Endothelial cell (in vitro differentiated cells): ENCODE measurements around the gene CABP2. TPM values are rescaled to one million over a fixed set of nuclear protein-coding genes. Genes with fewer than 3 reads are reported as not detected.

Source experiments
- DNase-seq: peaks from one replicate; pipeline ENCODE4 v3.0.0; 2021; ENCODE audit warnings: low spot score
- H3K27ac Mint-ChIP-seq: one replicate; pipeline ENCODE4 v1.8.0; 2021; ENCODE audit warnings: mixed read lengths, inconsistent platforms; ENCODE audit not compliant: unreplicated experiment
- H3K27me3 Mint-ChIP-seq: one replicate; pipeline ENCODE4 v1.8.0; 2021; ENCODE audit warnings: mild to moderate bottlenecking, moderate library complexity, mixed read lengths, inconsistent platforms; ENCODE audit not compliant: unreplicated experiment
- H3K36me3 Mint-ChIP-seq: one replicate; pipeline ENCODE4 v1.8.0; 2021; ENCODE audit warnings: mild to moderate bottlenecking, low read depth, mixed read lengths, inconsistent platforms; ENCODE audit not compliant: unreplicated experiment
- H3K4me1 Mint-ChIP-seq: one replicate; pipeline ENCODE4 v1.8.0; 2021; ENCODE audit warnings: mild to moderate bottlenecking, mixed read lengths, inconsistent platforms; ENCODE audit not compliant: unreplicated experiment
- H3K4me3 Mint-ChIP-seq: one replicate; pipeline ENCODE4 v1.8.0; 2021; ENCODE audit warnings: mild to moderate bottlenecking, mixed read lengths, inconsistent platforms; ENCODE audit not compliant: unreplicated experiment
- H3K9me3 Mint-ChIP-seq: one replicate; pipeline ENCODE4 v1.8.0; 2021; ENCODE audit warnings: mixed read lengths, inconsistent platforms; ENCODE audit not compliant: unreplicated experiment
- CTCF ChIP-seq: fragments of 200-600 bp; sonication (generic); IDR thresholded peaks from one replicate; pipeline ENCODE4 v1.5.0; 2021; ENCODE audit warnings: antibody characterized with exemption; ENCODE audit not compliant: unreplicated experiment
- total RNA-seq: library from RNA; stranded (reverse); fragmentation: NEBNext Ultra II Directional; extraction: Animal tissue kit (Norgen Biotek cat#: 25700); gene quantifications from one replicate; pipeline ENCODE4 v1.2.1, GENCODE V29; 2021; ENCODE audit not compliant: unreplicated experiment

CABP2 gene
- total RNA-seq, 1 donor from 2014 or later = not detected

GRCh38 chr11:67508486-67509121 is 14.6 kb downstream of the CABP2 start:
- peak overlapping the region; percentile 93 for H3K4me3 Mint-ChIP-seq
- no peaks in the 10 kb centered on the region for H3K36me3 Mint-ChIP-seq
- H3K9me3 Mint-ChIP-seq = no peaks in the 10 kb centered on the region
- peak overlapping the region; percentile 93 for H3K27ac Mint-ChIP-seq
- peaks cover 19% of the 10 kb centered on the region for H3K4me1 Mint-ChIP-seq
- TF ChIP-seq CTCF = no peak
- DNase-seq = peak; percentile 99
- peaks cover 7% of the 10 kb centered on the region for H3K27me3 Mint-ChIP-seq

DNA sequence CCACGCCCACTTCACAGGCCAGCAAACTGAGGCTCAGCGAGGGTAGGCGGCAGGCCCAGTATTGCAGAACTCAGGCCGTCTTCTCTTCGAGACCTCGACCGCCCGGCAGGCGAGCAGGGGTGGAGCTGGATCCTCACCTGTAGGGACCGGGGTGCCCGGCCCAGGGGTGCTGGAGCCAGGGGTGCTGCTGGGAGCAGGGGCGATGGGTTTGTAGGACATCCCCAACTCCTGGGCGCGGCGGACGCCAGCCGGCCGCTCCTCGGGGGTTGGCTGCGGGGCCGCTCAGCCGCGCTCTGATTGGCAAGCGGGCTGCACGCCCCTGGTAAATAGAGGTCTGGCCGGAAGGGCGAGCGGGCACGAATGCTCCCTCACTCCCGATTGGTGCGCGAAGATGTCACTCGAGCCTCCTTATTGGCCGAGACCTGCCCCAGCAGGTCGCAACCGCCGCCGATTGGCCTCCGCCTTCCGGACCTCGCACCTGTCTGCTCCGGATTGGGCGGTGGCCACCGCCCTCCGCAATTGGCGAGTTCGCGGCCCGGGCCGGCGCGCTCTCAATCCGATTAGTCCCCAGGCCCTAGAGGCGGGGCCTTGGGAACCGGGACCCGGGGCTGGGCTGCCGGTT is 15.3 kb downstream of the CABP2 start, which contains the start of gene CDK2AP2:
TSS of gene CDK2AP2 (minus strand) at position 299 of the 622 bp plus-strand sequence. CDS start at position 219, 80 bp downstream.
- H3K4me3 Mint-ChIP-seq = peak within 1 kb of the TSS; percentile 93
- DNase-seq = peak; percentile 98
- no peak for TF ChIP-seq CTCF
- peaks cover 1% of the 10 kb centered on the region for H3K36me3 Mint-ChIP-seq
- peaks cover 19% of the 10 kb centered on the region for H3K4me1 Mint-ChIP-seq
- H3K27ac Mint-ChIP-seq = peak within 1 kb of the TSS; percentile 93
- peaks cover 10% of the 10 kb centered on the region for H3K27me3 Mint-ChIP-seq
- H3K9me3 Mint-ChIP-seq = no peaks in the 10 kb centered on the region

GRCh38 chr11:67507242-67507863 is 15.9 kb downstream of the CABP2 start:
- Mint-ChIP-seq H3K9me3 (no peaks in the 10 kb centered on the region), H3K4me3 (peak overlapping the region; percentile 85), H3K36me3 (peaks cover 5% of the 10 kb centered on the region), H3K4me1 (peaks cover 21% of the 10 kb centered on the region), H3K27ac (no peak overlapping the region), H3K27me3 (peaks cover 11% of the 10 kb centered on the region)
- TF ChIP-seq CTCF = no peak
- DNase-seq = no peak

DNA sequence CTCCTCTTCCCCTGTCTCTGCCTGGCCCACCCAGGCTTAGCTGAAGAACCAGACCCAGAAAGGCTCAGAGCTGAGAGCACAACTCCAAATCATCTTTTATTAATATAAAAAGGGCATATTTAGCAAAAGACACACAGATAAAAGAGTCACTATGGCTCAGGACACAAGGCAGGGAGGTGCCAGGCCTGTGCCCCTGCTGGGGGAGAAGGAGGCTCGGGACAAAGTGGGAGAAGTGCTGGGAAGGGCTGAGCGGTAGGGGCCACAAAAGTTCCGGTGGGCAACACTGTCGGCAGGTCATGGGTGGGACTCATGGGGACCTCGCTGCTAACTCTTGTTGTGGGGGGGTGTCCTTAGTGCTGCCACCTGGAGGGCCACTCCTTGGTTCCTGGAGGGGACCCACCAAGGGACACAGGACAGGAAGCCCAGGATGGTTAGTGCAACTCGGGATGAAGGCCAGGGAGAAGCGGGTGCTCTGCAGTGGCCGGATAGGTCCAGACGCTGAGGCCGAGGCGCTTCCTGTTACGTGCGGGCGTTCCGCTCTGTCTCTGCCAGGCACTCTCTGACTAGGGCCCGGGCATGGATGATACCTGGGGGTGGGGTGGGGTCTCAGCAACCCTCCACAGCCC is 16.7 kb downstream of the CABP2 start:
- peaks cover 5% of the 10 kb centered on the region for H3K36me3 Mint-ChIP-seq
- no peak for DNase-seq
- H3K27me3 Mint-ChIP-seq = peaks cover 11% of the 10 kb centered on the region
- peak overlapping the region; percentile 85 for H3K4me3 Mint-ChIP-seq
- peaks cover 21% of the 10 kb centered on the region for H3K4me1 Mint-ChIP-seq
- H3K9me3 Mint-ChIP-seq = no peaks in the 10 kb centered on the region
- TF ChIP-seq CTCF = peak; percentile 34
- peak overlapping the region; percentile 64 for H3K27ac Mint-ChIP-seq
